Measurements from ENCODE around the gene SORL1-AS1.

Gene SORL1-AS1

GRCh38 chr11:121451986-121452608 is 670 bp downstream of the SORL1-AS1 start, which contains the start of gene SORL1:
SORL1 (plus strand) TSS chr11:121452314; CDS start chr11:121452332, 18 bp downstream.
- BruUV-seq (replicated peaks) = no TSS peak
- POLR2A ChIA-PET = interaction anchor here (0.6 to 14.5 kb wide), 11 partner anchors 9 to 124 kb away, joined by 3 to 413 read pairs (median 5); no protein-coding TSS in a partner anchor
- CTCF ChIA-PET (ENCODE audit: unreplicated experiment) = interaction anchor here (0.8 to 1.2 kb wide), 2 partner anchors 25 to 42 kb away, joined by 3 read pairs; no protein-coding TSS in a partner anchor

GRCh38 chr11:121451178-121451985 is 1.4 kb downstream of the SORL1-AS1 start:
- intact Hi-C loops (cut with micrococcal nuclease; ENCODE audit: unreplicated experiment) = loop anchor here (1.0 kb wide), 3 partner anchors 21 to 127 kb away; no protein-coding TSS in a partner anchor
- ChIA-PET CTCF (ENCODE audit: unreplicated experiment) (interaction anchor here (0.9 to 1.8 kb wide), 5 partner anchors 17 to 24 kb away, joined by 3 to 8 read pairs (median 4); no protein-coding TSS in a partner anchor), POLR2A (interaction anchor here (0.6 to 14.5 kb wide), 20 partner anchors 8 to 127 kb away, joined by 3 to 413 read pairs (median 6); no protein-coding TSS in a partner anchor)
- peaks cover 73% of the 10 kb centered on the region for H3K4me1 ChIP-seq (ENCODE audit: insufficient read depth, low read length, poor library complexity, severe bottlenecking)
- no peaks in the 10 kb centered on the region for H3K9me3 ChIP-seq (ENCODE audit: low read length)
- DNase-seq (ENCODE audit: low spot score) = peak; percentile 79
- H3K9me2 ChIP-seq (ENCODE audit: insufficient read depth, low read length) = no peaks in the 10 kb centered on the region
- TF ChIP-seq, protein P1, sequence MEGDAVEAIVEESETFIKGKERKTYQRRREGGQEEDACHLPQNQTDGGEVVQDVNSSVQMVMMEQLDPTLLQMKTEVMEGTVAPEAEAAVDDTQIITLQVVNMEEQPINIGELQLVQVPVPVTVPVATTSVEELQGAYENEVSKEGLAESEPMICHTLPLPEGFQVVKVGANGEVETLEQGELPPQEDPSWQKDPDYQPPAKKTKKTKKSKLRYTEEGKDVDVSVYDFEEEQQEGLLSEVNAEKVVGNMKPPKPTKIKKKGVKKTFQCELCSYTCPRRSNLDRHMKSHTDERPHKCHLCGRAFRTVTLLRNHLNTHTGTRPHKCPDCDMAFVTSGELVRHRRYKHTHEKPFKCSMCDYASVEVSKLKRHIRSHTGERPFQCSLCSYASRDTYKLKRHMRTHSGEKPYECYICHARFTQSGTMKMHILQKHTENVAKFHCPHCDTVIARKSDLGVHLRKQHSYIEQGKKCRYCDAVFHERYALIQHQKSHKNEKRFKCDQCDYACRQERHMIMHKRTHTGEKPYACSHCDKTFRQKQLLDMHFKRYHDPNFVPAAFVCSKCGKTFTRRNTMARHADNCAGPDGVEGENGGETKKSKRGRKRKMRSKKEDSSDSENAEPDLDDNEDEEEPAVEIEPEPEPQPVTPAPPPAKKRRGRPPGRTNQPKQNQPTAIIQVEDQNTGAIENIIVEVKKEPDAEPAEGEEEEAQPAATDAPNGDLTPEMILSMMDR (conservative IDR thresholded peaks at IDR 0.05; ENCODE audit: low read length) = no peak
- TF ChIP-seq EZH2phosphoT487 (IDR thresholded peaks at IDR 0.05; ENCODE audit: borderline replicate concordance, low read depth, low read length) = no peak
- H3K27ac ChIP-seq (ENCODE audit: low read depth, low read length, poor library complexity, severe bottlenecking) = peak overlapping the region; percentile 97
- H3K36me3 ChIP-seq (ENCODE audit: insufficient read depth, low read length) = peaks cover 45% of the 10 kb centered on the region
- H3K79me2 ChIP-seq (ENCODE audit: insufficient read depth, low read depth, low read length) = peaks cover 81% of the 10 kb centered on the region
- peak overlapping the region; percentile 89 for H3K4me3 ChIP-seq (ENCODE audit: low read depth, low read length, poor library complexity, severe bottlenecking)
- H4K20me1 ChIP-seq (ENCODE audit: insufficient read depth, low read length) = peaks cover 3% of the 10 kb centered on the region; the same call in 1 of the 2 replicates
- H3K4me2 ChIP-seq (ENCODE audit: low read length) = peak overlapping the region; percentile 79
- no peak overlapping the region; the same call in 1 of the 2 replicates for H2AFZ ChIP-seq (ENCODE audit: low read length)
- no TSS peak for BruUV-seq (replicated peaks)

More at GRCh38 chr11:121451986-121452608, 670 bp downstream of the SORL1-AS1 start, which contains the start of gene SORL1:
- H3K9me3 ChIP-seq (ENCODE audit: low read length) = no peaks in the 10 kb centered on the region
- H3K4me2 ChIP-seq (ENCODE audit: low read length) = peak within 1 kb of the TSS; percentile 96
- H3K4me3 ChIP-seq (ENCODE audit: low read depth, low read length, poor library complexity, severe bottlenecking) = peak within 1 kb of the TSS; percentile 89
- intact Hi-C loops (cut with micrococcal nuclease; ENCODE audit: unreplicated experiment) = loop anchor here (1.0 kb wide), 3 partner anchors 22 to 128 kb away; no protein-coding TSS in a partner anchor
- peak within 1 kb of the TSS; percentile 97 for H3K27ac ChIP-seq (ENCODE audit: low read depth, low read length, poor library complexity, severe bottlenecking)
- peaks cover 73% of the 10 kb centered on the region for H3K4me1 ChIP-seq (ENCODE audit: insufficient read depth, low read length, poor library complexity, severe bottlenecking)
- DNase-seq (ENCODE audit: low spot score) = peak; percentile 86
- H2AFZ ChIP-seq (ENCODE audit: low read length) = no peak within 1 kb of the TSS; the same call in 1 of the 2 replicates
- H4K20me1 ChIP-seq (ENCODE audit: insufficient read depth, low read length) = peaks cover 11% of the 10 kb centered on the region
- peaks cover 52% of the 10 kb centered on the region for H3K36me3 ChIP-seq (ENCODE audit: insufficient read depth, low read length)
- H3K9me2 ChIP-seq (ENCODE audit: insufficient read depth, low read length) = no peaks in the 10 kb centered on the region
- TF ChIP-seq, protein P1 (conservative IDR thresholded peaks at IDR 0.05; ENCODE audit: low read length) = peak; percentile 67
- no peak for TF ChIP-seq EZH2phosphoT487 (IDR thresholded peaks at IDR 0.05; ENCODE audit: borderline replicate concordance, low read depth, low read length)
- H3K79me2 ChIP-seq (ENCODE audit: insufficient read depth, low read depth, low read length) = peaks cover 88% of the 10 kb centered on the region
